Heart left ventricle (tissue), 13 donors: ENCODE measurements around the gene KCNN3.

Experiments used
- CTCF ChIP-seq, 12 donors: fragments of 200-600 bp; sonication (generic) in 4 of 12; IDR thresholded peaks; one replicate each; pipeline versions ENCODE4 v1.5.0 to v1.8.0; 2018 to 2022; ENCODE audit warnings: antibody characterized with exemption in 12 of 12, mild to moderate bottlenecking in 5 of 12
- POLR2A ChIP-seq, 2 donors: fragments of 450-650 bp; IDR thresholded peaks; one replicate each; pipeline ENCODE4 v1.6.1; 2017; ENCODE audit warnings: antibody characterized with exemption in 2 of 2, mild to moderate bottlenecking in 2 of 2, moderate library complexity in 2 of 2
- donor health status: ischemic (EF 13 %, LVEDD 7.1; RV severe dilation, severe dysfunction).
- donor health status: DM: no; HTN: yes; CAD: no.
- donor health status: DM: no; HTN: no; CAD: no.
- donor health status: ischemic (EF 25% LVEDD 6.9; RV normal size, moderate dysfunction).
- donor health status: ischemic (EF 25% LVEDD 5.7; RV mildly dilated, moderate dysfunction).
- donor health status: ischemic (EF 35%, LVEDD 5.7; RV mildly dilated, moderate dysfunction).
- donor health status: nonischemic (EF 11% LVEDD 7.7; RV severe dilation, severe dysfunction).
- donor health status: DM: yes; HTN: yes; CAD: no.
- donor health status: PGD.
- donor health status: ischemic (EF 29% LVEDD 5.4; RV normal size, mild dysfunction).
- donor health status: nonischemic (EF 23%, LVEDD 6.1; RV moderate dilation, normal function).

- TF ChIP-seq CTCF (IDR thresholded peaks at IDR 0.05) (no peak), POLR2A (IDR thresholded peaks at IDR 0.05) (no peak)
Observed at GRCh38 chr1:154820646-154821045, 49.4 kb downstream of the KCNN3 start.
